Measurements from ENCODE around the gene B3GNT2.

The B3GNT2 gene

DNA sequence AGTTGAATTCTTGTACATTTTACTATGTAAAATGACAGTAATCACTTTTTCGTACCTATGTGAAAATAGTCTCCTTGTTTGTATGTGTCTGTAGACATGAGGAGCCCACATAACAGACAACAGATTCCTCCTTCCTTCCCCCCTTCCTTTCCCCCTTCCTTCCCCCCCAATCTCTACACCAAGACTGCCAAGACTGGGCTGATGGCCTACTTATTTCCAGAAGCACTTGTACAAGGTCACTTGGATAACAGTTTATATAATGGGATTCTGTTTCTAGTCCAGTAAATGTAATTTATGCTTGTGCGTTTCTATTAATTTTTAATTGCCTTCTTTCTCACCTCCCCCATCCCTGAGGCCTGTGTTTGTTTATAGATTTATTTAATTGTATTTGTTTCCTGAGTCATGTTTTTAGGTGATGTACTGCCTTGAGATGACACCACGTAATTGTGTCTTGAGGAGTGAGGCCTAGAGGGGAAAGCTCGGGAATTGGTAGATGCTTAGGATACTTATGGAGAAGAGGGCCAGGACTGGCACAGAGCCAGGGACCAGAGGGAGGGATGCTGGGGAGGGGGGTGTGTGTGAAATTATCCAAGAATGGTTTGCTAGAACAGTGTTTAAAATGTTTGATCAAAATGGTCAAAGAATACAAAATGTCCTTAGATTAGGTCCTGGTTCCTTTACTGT, 12.3 kb downstream of the B3GNT2 start:
- H3K27ac ChIP-seq: no peak overlapping the region
- TF ChIP-seq, protein P1, sequence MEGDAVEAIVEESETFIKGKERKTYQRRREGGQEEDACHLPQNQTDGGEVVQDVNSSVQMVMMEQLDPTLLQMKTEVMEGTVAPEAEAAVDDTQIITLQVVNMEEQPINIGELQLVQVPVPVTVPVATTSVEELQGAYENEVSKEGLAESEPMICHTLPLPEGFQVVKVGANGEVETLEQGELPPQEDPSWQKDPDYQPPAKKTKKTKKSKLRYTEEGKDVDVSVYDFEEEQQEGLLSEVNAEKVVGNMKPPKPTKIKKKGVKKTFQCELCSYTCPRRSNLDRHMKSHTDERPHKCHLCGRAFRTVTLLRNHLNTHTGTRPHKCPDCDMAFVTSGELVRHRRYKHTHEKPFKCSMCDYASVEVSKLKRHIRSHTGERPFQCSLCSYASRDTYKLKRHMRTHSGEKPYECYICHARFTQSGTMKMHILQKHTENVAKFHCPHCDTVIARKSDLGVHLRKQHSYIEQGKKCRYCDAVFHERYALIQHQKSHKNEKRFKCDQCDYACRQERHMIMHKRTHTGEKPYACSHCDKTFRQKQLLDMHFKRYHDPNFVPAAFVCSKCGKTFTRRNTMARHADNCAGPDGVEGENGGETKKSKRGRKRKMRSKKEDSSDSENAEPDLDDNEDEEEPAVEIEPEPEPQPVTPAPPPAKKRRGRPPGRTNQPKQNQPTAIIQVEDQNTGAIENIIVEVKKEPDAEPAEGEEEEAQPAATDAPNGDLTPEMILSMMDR (conservative IDR thresholded peaks at IDR 0.05): no peak
- no peak for TF ChIP-seq ZFX (IDR thresholded peaks at IDR 0.05)

DNA sequence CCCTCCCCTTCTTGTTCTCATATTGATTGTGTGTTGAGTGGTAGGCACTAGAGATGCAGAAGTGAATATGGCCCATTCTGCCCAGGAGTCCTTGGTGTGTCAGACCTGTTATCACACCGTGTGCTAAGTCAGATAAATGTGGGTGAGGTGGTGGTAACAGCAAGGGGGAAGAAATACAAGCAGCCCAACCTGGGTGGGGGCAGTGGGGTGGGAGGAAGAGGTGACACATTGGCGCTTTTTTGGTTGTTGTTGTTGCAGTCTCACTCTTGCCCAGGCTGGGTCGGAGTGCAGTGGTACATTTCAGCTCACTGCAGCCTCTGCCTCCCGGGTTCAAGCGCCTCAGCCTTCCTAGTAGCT, 12.8 kb downstream of the B3GNT2 start:
- H3K27ac ChIP-seq: no peak overlapping the region
- TF ChIP-seq ZFX (IDR thresholded peaks at IDR 0.05): no peak
- TF ChIP-seq, protein P1 (conservative IDR thresholded peaks at IDR 0.05): no peak

DNA sequence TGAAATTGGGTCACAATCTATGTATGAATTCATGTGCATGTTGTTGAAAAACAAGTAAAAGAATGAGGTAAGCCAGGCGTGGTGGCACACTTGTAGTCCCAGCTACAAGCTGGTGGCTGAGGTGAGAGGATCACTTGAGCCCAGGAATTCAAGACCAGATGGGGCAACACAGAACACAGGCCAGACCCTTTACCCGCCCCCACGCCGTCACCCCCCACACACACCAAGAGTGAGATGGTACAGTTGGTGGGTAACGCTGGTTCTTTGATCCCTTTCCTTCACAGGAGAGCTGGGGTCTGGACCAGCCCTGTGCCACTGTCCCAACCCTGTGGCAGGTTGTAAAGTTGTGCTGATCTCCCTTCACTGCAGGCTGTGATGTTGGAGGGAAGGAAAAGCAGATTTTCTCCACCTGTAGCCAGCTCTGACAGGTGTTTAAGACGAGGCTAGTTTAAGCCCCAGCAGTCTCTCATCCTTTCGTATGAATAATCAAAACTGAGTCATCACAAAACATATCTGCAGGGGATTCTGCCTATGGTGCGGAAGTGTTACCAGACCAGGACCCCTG, 13.6 kb downstream of the B3GNT2 start:
- no peak overlapping the region for H3K27ac ChIP-seq
- TF ChIP-seq, protein P1 (conservative IDR thresholded peaks at IDR 0.05): no peak
- TF ChIP-seq ZFX (IDR thresholded peaks at IDR 0.05): no peak

GRCh38 chr2:62215306-62216064, 19.6 kb downstream of the B3GNT2 start:
- no peak for TF ChIP-seq ZFX (IDR thresholded peaks at IDR 0.05)
- no peak overlapping the region for H3K27ac ChIP-seq

DNA sequence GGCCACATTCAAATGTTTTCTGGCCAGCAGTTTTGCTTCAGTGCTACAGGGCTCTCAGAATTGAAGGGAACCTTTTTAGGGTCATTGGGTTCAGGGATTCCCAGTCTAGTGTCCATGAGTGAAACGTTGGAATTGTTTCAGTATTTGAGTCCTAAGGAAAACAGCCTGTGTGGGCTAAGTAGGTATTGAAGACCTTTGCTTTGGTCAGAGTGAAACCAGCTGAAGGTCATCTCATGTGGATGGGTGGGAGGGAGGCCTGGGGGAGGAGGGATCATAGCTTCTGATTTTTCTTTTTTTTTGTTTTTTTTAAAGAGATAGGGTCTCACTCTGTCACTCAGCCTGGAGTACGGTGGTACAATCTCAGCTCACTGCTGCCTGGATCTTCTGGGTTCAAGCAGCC, 20.2 kb downstream of the B3GNT2 start:
- H3K27ac ChIP-seq: no peak overlapping the region
- no peak for TF ChIP-seq ZFX (IDR thresholded peaks at IDR 0.05)
- TF ChIP-seq, protein P1 (conservative IDR thresholded peaks at IDR 0.05): no peak

DNA sequence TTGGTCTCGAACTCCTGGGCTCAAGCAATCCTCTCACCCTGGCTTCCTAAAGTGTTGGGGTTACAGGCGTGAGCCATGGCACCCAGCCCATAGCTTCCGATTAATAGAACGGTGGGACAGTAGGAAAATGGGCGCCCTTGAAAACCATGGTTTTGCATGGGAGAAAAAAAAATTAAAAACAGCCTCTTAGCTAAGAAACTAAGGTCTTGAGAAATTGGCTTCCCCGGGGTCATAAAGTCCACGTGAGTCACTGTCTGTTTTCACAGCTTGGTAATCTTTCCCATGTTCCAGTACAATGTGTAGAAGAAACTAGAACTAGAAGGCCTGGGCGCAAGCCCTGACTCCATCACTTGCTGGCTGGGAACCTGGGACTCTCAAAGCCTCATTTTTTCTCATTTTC, 20.7 kb downstream of the B3GNT2 start:
- H3K27ac ChIP-seq: no peak overlapping the region
- no peak for TF ChIP-seq ZFX (IDR thresholded peaks at IDR 0.05)
- TF ChIP-seq, protein P1 (conservative IDR thresholded peaks at IDR 0.05): no peak

- TF ChIP-seq ZFX (IDR thresholded peaks at IDR 0.05): no peak
- TF ChIP-seq, protein P1 (conservative IDR thresholded peaks at IDR 0.05): no peak
- no peak overlapping the region for H3K27ac ChIP-seq
Measured at GRCh38 chr2:62217421-62217820, 21.5 kb downstream of the B3GNT2 start.

Data from C4-2B (cell line).